Transverse colon (tissue), 4 donors: ENCODE results near the gene SHISA9. TPM values are rescaled to one million over a fixed set of nuclear protein-coding genes. Genes with fewer than 3 reads are reported as not detected.

Experiments
- DNase-seq: peaks from one replicate; pipeline ENCODE4 v3.0.0-alpha.2; 2019
- H3K27ac ChIP-seq, 4 donors: fragments of 200-600 bp; sonication (generic); 2 replicates each; pipeline ENCODE4 v1.5.1; 2016 to 2018; ENCODE audit warnings: inconsistent platforms in 4 of 4
- H3K27me3 ChIP-seq: fragments of 200-600 bp; sonication (generic); 2 replicates; pipeline ENCODE4 v1.5.1; 2017; ENCODE audit warnings: inconsistent platforms
- H3K36me3 ChIP-seq, 4 donors: fragments of 200-600 bp; sonication (generic); 2 replicates each; pipeline ENCODE4 v1.5.1; 2017 to 2019; ENCODE audit warnings: inconsistent platforms in 4 of 4
- H3K4me1 ChIP-seq, 4 donors: fragments of 200-600 bp; sonication (generic); 2 replicates each; pipeline ENCODE4 v1.5.1; 2017 to 2020; ENCODE audit warnings: inconsistent platforms in 4 of 4
- H3K4me3 ChIP-seq, 4 donors: fragments of 200-600 bp; sonication (generic); 1 replicate in 1 of 4; 2 replicates in 3 of 4; pipeline versions ENCODE4 v1.5.1 to v1.6.1; 2017 to 2019; ENCODE audit warnings: inconsistent platforms in 4 of 4
- H3K9me3 ChIP-seq, 2 donors: fragments of 200-600 bp; sonication (generic); 2 replicates each; pipeline ENCODE4 v1.5.1; 2017 to 2019; ENCODE audit warnings: inconsistent platforms in 2 of 2
- CTCF ChIP-seq, 5 experiments: fragments of 200-600 bp in 3 of 5; fragments of 450-650 bp in 2 of 5; sonication (generic) in 3 of 5; IDR thresholded peaks; 1 replicate in 2 of 5; 2 replicates in 3 of 5; pipeline ENCODE4 v1.5.1; 2016 to 2017; ENCODE audit warnings: antibody characterized with exemption in 5 of 5, inconsistent platforms in 3 of 5, mild to moderate bottlenecking in 2 of 5, moderate library complexity in 1 of 5
- EP300 ChIP-seq: sonication (generic); formaldehyde crosslinking; IDR thresholded peaks from one replicate; pipeline ENCODE4 v1.6.1; 2017; ENCODE audit warnings: antibody characterized with exemption, low read depth
- POLR2A ChIP-seq: fragments of 450-650 bp; IDR thresholded peaks from one replicate; pipeline ENCODE4 v1.6.1; 2016; ENCODE audit warnings: antibody characterized with exemption, mild to moderate bottlenecking, moderate library complexity
- POLR2AphosphoS5 ChIP-seq, 3 donors: sonication (generic); formaldehyde crosslinking; IDR thresholded peaks; one replicate each; pipeline ENCODE4 v1.6.1; 2016; ENCODE audit warnings: antibody characterized with exemption in 3 of 3
- WGBS, 2 donors: methylation state at CpG; one replicate each; pipeline ENCODE4 v1.1.5; 2018; ENCODE audit warnings: low coverage in 1 of 2; 5-methylcytosine and 5-hydroxymethylcytosine counted together
- in situ Hi-C, 4 donors: fragments of 200-750 bp; cut with MboI; loops; one replicate each; pipeline versions ENCODE4 v1.15.0 to v1.15.1; 2017; ENCODE audit warnings: low sequenced_read_pairs in 3 of 4, low pct_ligation_motif_present in 1 of 4, low pct_unique_long_range_greater_than_20kb in 1 of 4
- intact Hi-C: fragments of 100-400 bp; cut with DNase I; formaldehyde crosslinking; loops from one replicate; pipeline ENCODE4 v1.15.1; 2023; ENCODE audit warnings: low total_unique reads
- total RNA-seq, 4 donors: library from RNA; depleted of rRNA; stranded (reverse); fragments of >200 nt; gene quantifications; one replicate each; pipeline ENCODE4 v1.1.0, GENCODE V29; 2016

Gene SHISA9
- total RNA-seq, 4 donors from 2014 or later = 1.3 to 37.6 (median 2.1) TPM

- Histone ChIP-seq H3K27ac (no peak overlapping the region), H3K4me3 (no peak overlapping the region), H3K9me3 (no peaks in the 10 kb centered on the region), H3K36me3 (no peaks in the 10 kb centered on the region), H3K27me3 (no peaks in the 10 kb centered on the region), H3K4me1 (no peaks in the 10 kb centered on the region)
- in situ Hi-C loops = loop anchor here in 1 of 4 donors (25.0 kb wide), 1 partner anchor 558 kb away; no protein-coding TSS in a partner anchor
- intact Hi-C loops = no loop called here
- TF ChIP-seq EP300 (no peak), POLR2AphosphoS5 (IDR thresholded peaks at IDR 0.05) (no peak), CTCF (IDR thresholded peaks at IDR 0.05) (no peak), POLR2A (no peak)
- WGBS, 2 donors = 80 to 100% methylated on average over 2 to 4 of the region's 4 CpGs
- no peak for DNase-seq
These were observed 22.4 kb upstream of the SHISA9 start for GRCh38 chr16:12878973-12879372.

- DNase-seq = no peak
- intact Hi-C loops (no loop called here), in situ Hi-C loops (loop anchor here in 1 of 4 donors (25.0 kb wide), 1 partner anchor 557 kb away; no protein-coding TSS in a partner anchor)
- no peak overlapping the region for H3K4me3 ChIP-seq
- no peaks in the 10 kb centered on the region for H3K27me3 ChIP-seq
- no peak overlapping the region for H3K27ac ChIP-seq
- H3K9me3 ChIP-seq = no peaks in the 10 kb centered on the region
- no peaks in the 10 kb centered on the region for H3K36me3 ChIP-seq
- 95% methylated on average over 2 of the region's 2 CpGs; no CpG with 5 or more reads in 1 of the 2 donors for WGBS, 2 donors
- TF ChIP-seq CTCF (IDR thresholded peaks at IDR 0.05) = no peak
- TF ChIP-seq EP300 = no peak
- no peak for TF ChIP-seq POLR2AphosphoS5 (IDR thresholded peaks at IDR 0.05)
- no peak for TF ChIP-seq POLR2A
- H3K4me1 ChIP-seq = no peaks in the 10 kb centered on the region
These were observed 21.6 kb upstream of the SHISA9 start for GRCh38 chr16:12879812-12880211.

GRCh38 chr16:12881182-12881581 lies 20.2 kb upstream of the SHISA9 start:
- Histone ChIP-seq H3K4me1 (no peaks in the 10 kb centered on the region), H3K4me3 (no peak overlapping the region), H3K27ac (no peak overlapping the region), H3K36me3 (no peaks in the 10 kb centered on the region), H3K9me3 (no peaks in the 10 kb centered on the region), H3K27me3 (no peaks in the 10 kb centered on the region)
- no peak for TF ChIP-seq EP300
- no peak for TF ChIP-seq CTCF (IDR thresholded peaks at IDR 0.05)
- no peak for TF ChIP-seq POLR2AphosphoS5 (IDR thresholded peaks at IDR 0.05)
- no peak for TF ChIP-seq POLR2A
- in situ Hi-C loops = loop anchor here in 1 of 4 donors (25.0 kb wide), 1 partner anchor 556 kb away; no protein-coding TSS in a partner anchor
- intact Hi-C loops = no loop called here
- DNase-seq = no peak
- WGBS, 2 donors = 62 to 77% methylated on average over 1 to 3 of the region's 3 CpGs

GRCh38 chr16:12881740-12882139 lies 19.7 kb upstream of the SHISA9 start:
- H3K27ac ChIP-seq = no peak overlapping the region
- H3K9me3 ChIP-seq = no peaks in the 10 kb centered on the region
- DNase-seq = no peak
- intact Hi-C loops (no loop called here), in situ Hi-C loops (loop anchor here in 1 of 4 donors (25.0 kb wide), 1 partner anchor 556 kb away; no protein-coding TSS in a partner anchor)
- 40 to 65% methylated on average over 1 of the region's 1 CpG for WGBS, 2 donors
- TF ChIP-seq POLR2AphosphoS5 (IDR thresholded peaks at IDR 0.05) (no peak), POLR2A (no peak), EP300 (no peak), CTCF (IDR thresholded peaks at IDR 0.05) (no peak)
- no peaks in the 10 kb centered on the region for H3K4me1 ChIP-seq
- H3K4me3 ChIP-seq = no peak overlapping the region
- H3K27me3 ChIP-seq = no peaks in the 10 kb centered on the region
- no peaks in the 10 kb centered on the region for H3K36me3 ChIP-seq
